Measurements from ENCODE around the gene SHMT2. TPM values are rescaled to one million over a fixed set of nuclear protein-coding genes. Genes with fewer than 3 reads are reported as not detected.

The SHMT2 gene
- total and polyA plus RNA-seq, 9 of the 15 experiments (the other 6 are each of a cell fraction or from before 2014, with no cell fraction given) = 46.1 to 319 (median 115) TPM

MicroRNAs within 50 kb of the gene (microRNA counts, 767-probe panel; counts per million panel counts)
- 1,139 counts per million, percentile 25 among the panel's probes with 10 or more counts for microRNA hsa-miR-1228-3p

Small RNA genes lying within 50 kb of the gene (microRNA-seq; reads per million reads assigned to microRNA genes)
- not detected for gene MIR1228 (ENCODE audit: borderline microRNAs expressed)

Small RNA genes lying within 50 kb of the gene (small RNA-seq; reads per million reads assigned to genes)
- not detected for gene MIR1228

Other genes starting within 250 kb of the SHMT2 start
Only the 7 nearest of the 14 such genes appear.
- 28.5 and 31.3 TPM in 2 replicates for gene NEMP1, start 150.9 kb upstream of the SHMT2 start, total RNA-seq (2014; rRNA removed)
- 44.5 and 51.5 TPM in 2 replicates for gene NEMP1, start 150.9 kb upstream of the SHMT2 start, total RNA-seq (2014; rRNA removed; fragmentation: Illumina TruSeq; extraction: Trizol)
- 37.7 and 40.9 TPM in 2 replicates for gene NEMP1, start 150.9 kb upstream of the SHMT2 start, total RNA-seq (2015; rRNA removed; fragmentation: Illumina TruSeq; extraction: Trizol)
- 57.0 and 59.0 TPM in 2 replicates for gene NEMP1, start 150.9 kb upstream of the SHMT2 start, total RNA-seq (2021)
- 69.7 and 82.2 TPM in 2 replicates for gene NEMP1, start 150.9 kb upstream of the SHMT2 start, polyA plus RNA-seq (2011; rRNA removed)
- gene NEMP1, start 150.9 kb upstream of the SHMT2 start, polyA plus RNA-seq (2014; fragmentation: Illumina TruSeq; extraction: Trizol) = 45.7 and 51.5 TPM in 2 replicates
- 10 to 100 TPM in 1 of 2 experiments, 1 to 10 TPM in 1; 9.5 to 15.6 TPM for gene NEMP1, start 150.9 kb upstream of the SHMT2 start, polyA plus RNA-seq (2014; fragmentation: Nextera tagmentation; extraction: Ambion mirVana)
- 41.2 and 41.3 TPM in 2 replicates for gene NEMP1, start 150.9 kb upstream of the SHMT2 start, polyA plus RNA-seq (2014; rRNA removed)
- gene NAB2, start 140.6 kb upstream of the SHMT2 start, total RNA-seq (2014; rRNA removed) = 32.0 and 32.8 TPM in 2 replicates
- gene NAB2, start 140.6 kb upstream of the SHMT2 start, total RNA-seq (2014; rRNA removed; fragmentation: Illumina TruSeq; extraction: Trizol) = 11.8 and 14.2 TPM in 2 replicates
- gene NAB2, start 140.6 kb upstream of the SHMT2 start, total RNA-seq (2015; rRNA removed; fragmentation: Illumina TruSeq; extraction: Trizol) = 16.9 and 18.8 TPM in 2 replicates
- gene NAB2, start 140.6 kb upstream of the SHMT2 start, total RNA-seq (2021) = 23.4 and 36.0 TPM in 2 replicates
- 25.8 and 30.9 TPM in 2 replicates for gene NAB2, start 140.6 kb upstream of the SHMT2 start, polyA plus RNA-seq (2011; rRNA removed)
- gene NAB2, start 140.6 kb upstream of the SHMT2 start, polyA plus RNA-seq (2014; fragmentation: Illumina TruSeq; extraction: Trizol) = 20.4 and 30.2 TPM in 2 replicates
- under 1 TPM; 0.45 to 0.52 TPM for gene NAB2, start 140.6 kb upstream of the SHMT2 start, polyA plus RNA-seq (2014; fragmentation: Nextera tagmentation; extraction: Ambion mirVana)
- 30.4 and 40.9 TPM in 2 replicates for gene NAB2, start 140.6 kb upstream of the SHMT2 start, polyA plus RNA-seq (2014; rRNA removed)
- 20.8 and 28.2 TPM in 2 replicates for gene STAT6, start 118.3 kb upstream of the SHMT2 start, total RNA-seq (2014; rRNA removed)
- 17.1 and 18.6 TPM in 2 replicates for gene STAT6, start 118.3 kb upstream of the SHMT2 start, total RNA-seq (2014; rRNA removed; fragmentation: Illumina TruSeq; extraction: Trizol)
- gene STAT6, start 118.3 kb upstream of the SHMT2 start, total RNA-seq (2015; rRNA removed; fragmentation: Illumina TruSeq; extraction: Trizol) = 24.9 and 26.5 TPM in 2 replicates
- 32.7 and 38.4 TPM in 2 replicates for gene STAT6, start 118.3 kb upstream of the SHMT2 start, total RNA-seq (2021)
- 40.1 and 60.0 TPM in 2 replicates for gene STAT6, start 118.3 kb upstream of the SHMT2 start, polyA plus RNA-seq (2011; rRNA removed)
- gene STAT6, start 118.3 kb upstream of the SHMT2 start, polyA plus RNA-seq (2014; fragmentation: Illumina TruSeq; extraction: Trizol) = 48.2 and 49.5 TPM in 2 replicates
- gene STAT6, start 118.3 kb upstream of the SHMT2 start, polyA plus RNA-seq (2014; fragmentation: Nextera tagmentation; extraction: Ambion mirVana) = 1 to 10 TPM; 2.4 to 4.3 TPM
- gene STAT6, start 118.3 kb upstream of the SHMT2 start, polyA plus RNA-seq (2014; rRNA removed) = 37.9 and 38.4 TPM in 2 replicates
- gene LRP1, start 101.2 kb upstream of the SHMT2 start, total RNA-seq (2014; rRNA removed) = 0.18 and 0.29 TPM in 2 replicates
- 0.03 and 0.04 TPM in 2 replicates for gene LRP1, start 101.2 kb upstream of the SHMT2 start, total RNA-seq (2014; rRNA removed; fragmentation: Illumina TruSeq; extraction: Trizol)
- 0.11 and 0.36 TPM in 2 replicates for gene LRP1, start 101.2 kb upstream of the SHMT2 start, total RNA-seq (2015; rRNA removed; fragmentation: Illumina TruSeq; extraction: Trizol)
- 0.64 and 1.1 TPM in 2 replicates for gene LRP1, start 101.2 kb upstream of the SHMT2 start, total RNA-seq (2021)
- gene LRP1, start 101.2 kb upstream of the SHMT2 start, polyA plus RNA-seq (2011; rRNA removed) = 0.28 and 0.45 TPM in 2 replicates
- gene LRP1, start 101.2 kb upstream of the SHMT2 start, polyA plus RNA-seq (2014; fragmentation: Illumina TruSeq; extraction: Trizol) = 0.13 and 0.15 TPM in 2 replicates
- gene LRP1, start 101.2 kb upstream of the SHMT2 start, polyA plus RNA-seq (2014; fragmentation: Nextera tagmentation; extraction: Ambion mirVana) = not detected
- gene LRP1, start 101.2 kb upstream of the SHMT2 start, polyA plus RNA-seq (2014; rRNA removed) = 0.19 and 0.45 TPM in 2 replicates
- gene LRP1-AS, start 82.1 kb upstream of the SHMT2 start, total RNA-seq (2014; rRNA removed) = not detected in 2 replicates
- not detected in 2 replicates for gene LRP1-AS, start 82.1 kb upstream of the SHMT2 start, total RNA-seq (2014; rRNA removed; fragmentation: Illumina TruSeq; extraction: Trizol)
- not detected in 2 replicates for gene LRP1-AS, start 82.1 kb upstream of the SHMT2 start, total RNA-seq (2015; rRNA removed; fragmentation: Illumina TruSeq; extraction: Trizol)
- gene LRP1-AS, start 82.1 kb upstream of the SHMT2 start, total RNA-seq (2021) = not detected in 2 replicates
- not detected in 2 replicates for gene LRP1-AS, start 82.1 kb upstream of the SHMT2 start, polyA plus RNA-seq (2011; rRNA removed)
- not detected in 2 replicates for gene LRP1-AS, start 82.1 kb upstream of the SHMT2 start, polyA plus RNA-seq (2014; fragmentation: Illumina TruSeq; extraction: Trizol)
- not detected for gene LRP1-AS, start 82.1 kb upstream of the SHMT2 start, polyA plus RNA-seq (2014; fragmentation: Nextera tagmentation; extraction: Ambion mirVana)
- not detected in 2 replicates for gene LRP1-AS, start 82.1 kb upstream of the SHMT2 start, polyA plus RNA-seq (2014; rRNA removed)
- 1.0 and 1.4 TPM in 2 replicates for gene NXPH4, start 12.9 kb upstream of the SHMT2 start, total RNA-seq (2014; rRNA removed)
- 0.22 TPM in 1 of 2 replicates, not detected in the other for gene NXPH4, start 12.9 kb upstream of the SHMT2 start, total RNA-seq (2014; rRNA removed; fragmentation: Illumina TruSeq; extraction: Trizol)
- 0.19 TPM in 1 of 2 replicates, not detected in the other for gene NXPH4, start 12.9 kb upstream of the SHMT2 start, total RNA-seq (2015; rRNA removed; fragmentation: Illumina TruSeq; extraction: Trizol)
- gene NXPH4, start 12.9 kb upstream of the SHMT2 start, total RNA-seq (2021) = 2.2 and 2.7 TPM in 2 replicates
- gene NXPH4, start 12.9 kb upstream of the SHMT2 start, polyA plus RNA-seq (2011; rRNA removed) = 0.49 and 1.7 TPM in 2 replicates
- gene NXPH4, start 12.9 kb upstream of the SHMT2 start, polyA plus RNA-seq (2014; fragmentation: Illumina TruSeq; extraction: Trizol) = 1.1 and 1.9 TPM in 2 replicates
- not detected for gene NXPH4, start 12.9 kb upstream of the SHMT2 start, polyA plus RNA-seq (2014; fragmentation: Nextera tagmentation; extraction: Ambion mirVana)
- gene NXPH4, start 12.9 kb upstream of the SHMT2 start, polyA plus RNA-seq (2014; rRNA removed) = 1.1 and 1.3 TPM in 2 replicates
- 2.3 and 2.7 TPM in 2 replicates for gene STAC3, start 21.5 kb downstream of the SHMT2 start, total RNA-seq (2014; rRNA removed)
- gene STAC3, start 21.5 kb downstream of the SHMT2 start, total RNA-seq (2014; rRNA removed; fragmentation: Illumina TruSeq; extraction: Trizol) = 2.4 and 2.7 TPM in 2 replicates
- 3.3 and 3.5 TPM in 2 replicates for gene STAC3, start 21.5 kb downstream of the SHMT2 start, total RNA-seq (2015; rRNA removed; fragmentation: Illumina TruSeq; extraction: Trizol)
- 3.5 and 4.6 TPM in 2 replicates for gene STAC3, start 21.5 kb downstream of the SHMT2 start, total RNA-seq (2021)
- gene STAC3, start 21.5 kb downstream of the SHMT2 start, polyA plus RNA-seq (2011; rRNA removed) = 4.0 and 5.6 TPM in 2 replicates
- 6.2 and 7.3 TPM in 2 replicates for gene STAC3, start 21.5 kb downstream of the SHMT2 start, polyA plus RNA-seq (2014; fragmentation: Illumina TruSeq; extraction: Trizol)
- gene STAC3, start 21.5 kb downstream of the SHMT2 start, polyA plus RNA-seq (2014; fragmentation: Nextera tagmentation; extraction: Ambion mirVana) = under 1 TPM; 0.45 to 0.46 TPM
- gene STAC3, start 21.5 kb downstream of the SHMT2 start, polyA plus RNA-seq (2014; rRNA removed) = 4.8 and 6.4 TPM in 2 replicates

All from K562 (cell line).